Panc1 (cell line): ENCODE results near the gene CPLANE2. TPM values are rescaled to one million over a fixed set of nuclear protein-coding genes. Genes with fewer than 3 reads are reported as not detected.

Source experiments
- ATAC-seq: fragments of 200-7000 bp; cut with Tn5 transposase; 2 replicates; pipeline ENCODE4 v1.9.1; 2020; ENCODE audit warnings: mild to moderate bottlenecking, moderate library complexity
- BruUV-seq: library from RNA; stranded (reverse); fragments of 400-500 nt; replicated peaks from 2 replicates; lab custom pipeline; 2021; lab: Mats Ljungman, UMichigan
- CTCF ChIA-PET: fragments of 300-600 bp; sonication (Branson Sonifier 250); formaldehyde crosslinking; loops from one replicate; lab custom pipeline; 2022; ENCODE audit warnings: antibody characterized with exemption; lab: Charles Lee
- POLR2A ChIA-PET: fragments of 300-600 bp; sonication (Branson Sonifier 250); formaldehyde crosslinking; loops from one replicate; lab custom pipeline; 2022; ENCODE audit warnings: antibody characterized with exemption; lab: Charles Lee
- DNase-seq: peaks from one replicate; pipeline ENCODE4 v3.0.0-alpha.2; 2010; ENCODE audit warnings: low read depth, low spot score
- H3K27ac ChIP-seq: 2 replicates; pipeline ENCODE4 v1.5.1; 2011; ENCODE audit warnings: mild to moderate bottlenecking, low read length, inconsistent platforms
- H3K27me3 ChIP-seq: fragments of 200-500 bp; sonication (Bioruptor generic); 2 replicates; pipeline ENCODE4 v1.6.0; 2014; ENCODE audit warnings: low read length, inconsistent platforms; ENCODE audit not compliant: control insufficient read depth, insufficient read depth
- H3K36me3 ChIP-seq: fragments of 200-500 bp; sonication (Bioruptor generic); 2 replicates; pipeline ENCODE4 v1.5.1; 2014; ENCODE audit warnings: inconsistent platforms, mild to moderate bottlenecking, low read length, moderate library complexity; ENCODE audit not compliant: control insufficient read depth, insufficient read depth
- H3K4me1 ChIP-seq: 2 replicates; pipeline ENCODE4 v1.5.1; 2011; ENCODE audit warnings: inconsistent platforms, mild to moderate bottlenecking, low read length, moderate library complexity; ENCODE audit not compliant: control insufficient read depth, insufficient read depth
- H3K4me3 ChIP-seq, 2 experiments: 2 replicates each; pipeline ENCODE4 v1.5.1; 2011 to 2012; ENCODE audit warnings: low read depth in 2 of 2, low read length in 2 of 2, mild to moderate bottlenecking in 2 of 2, inconsistent platforms in 1 of 2, moderate library complexity in 1 of 2
- H3K9me3 ChIP-seq: fragments of 200-500 bp; sonication (Bioruptor generic); 2 replicates; pipeline ENCODE4 v1.5.1; 2014; ENCODE audit warnings: low read depth, mild to moderate bottlenecking, inconsistent platforms, low read length, moderate library complexity; ENCODE audit not compliant: control insufficient read depth, insufficient read depth
- CTCF ChIP-seq: fragments of 450-650 bp; IDR thresholded peaks from 2 replicates; pipeline ENCODE4 v1.5.1; 2017; ENCODE audit warnings: mild to moderate bottlenecking
- POLR2AphosphoS5 ChIP-seq: IDR thresholded peaks from 2 replicates; pipeline ENCODE4 v1.6.1; 2012; ENCODE audit warnings: mild to moderate bottlenecking, low read depth, low read length, moderate library complexity
- REST ChIP-seq, 2 experiments: IDR thresholded peaks; 2 replicates each; pipeline ENCODE4 v1.6.1; 2011 to 2012; ENCODE audit warnings: low read depth in 2 of 2, control low read depth in 1 of 2, low read length in 1 of 2, mild to moderate bottlenecking in 1 of 2, moderate library complexity in 1 of 2; ENCODE audit not compliant: insufficient read depth in 1 of 2
- SIN3A ChIP-seq: IDR thresholded peaks from 2 replicates; pipeline ENCODE4 v1.6.1; 2012; ENCODE audit warnings: low read depth, mild to moderate bottlenecking, low read length, moderate library complexity, borderline replicate concordance; ENCODE audit not compliant: insufficient read depth
- TCF7L2 ChIP-seq: IDR thresholded peaks from 2 replicates; pipeline ENCODE4 v1.6.1; 2011; ENCODE audit warnings: mild to moderate bottlenecking, low read depth, low read length, inconsistent platforms
- in situ Hi-C: cut with HindIII; loops from 2 replicates; pipeline ENCODE4 v1.10.0; 2016; ENCODE audit warnings: low sequenced_read_pairs, low pct_unique_long_range_greater_than_20kb
- intact Hi-C: fragments of 100-400 bp; cut with micrococcal nuclease; formaldehyde crosslinking; loops from one replicate; pipeline ENCODE4 v1.10.0; 2022; ENCODE audit not compliant: unreplicated experiment
- total RNA-seq: library from RNA; stranded (reverse); gene quantifications from one replicate; pipeline ENCODE4 v1.2.1, GENCODE V29; 2021; ENCODE audit not compliant: unreplicated experiment

CPLANE2 gene
- total RNA-seq, 1 experiment from 2014 or later, result 17.8 TPM

- DNase-seq, result no peak
- ATAC-seq, result no peak
- ChIA-PET POLR2A (no interaction called here), CTCF (no interaction called here)
- Histone ChIP-seq H3K27ac (no peak overlapping the region), H3K4me1 (peaks cover 6% of the 10 kb centered on the region), H3K36me3 (peaks cover 16% of the 10 kb centered on the region), H3K9me3 (no peaks in the 10 kb centered on the region), H3K27me3 (no peaks in the 10 kb centered on the region), H3K4me3 (no peak overlapping the region)
- in situ Hi-C loops (no loop called here), intact Hi-C loops (no loop called here)
- no peak for TF ChIP-seq POLR2AphosphoS5
- TF ChIP-seq CTCF, result no peak
- no peak for TF ChIP-seq TCF7L2
- TF ChIP-seq SIN3A, result no peak
- TF ChIP-seq REST (IDR thresholded peaks at IDR 0.05; ENCODE audit: insufficient read depth in 1 of 2, low read depth in 2 of 2, low read length in 1 of 2), result no peak
- no TSS peak for BruUV-seq
Measured at GRCh38 chr1:16251381-16251780, 14.4 kb upstream of the CPLANE2 start.

- intact Hi-C loops, result no loop called here
- TF ChIP-seq CTCF (no peak), TCF7L2 (no peak), POLR2AphosphoS5 (no peak), SIN3A (no peak), REST (IDR thresholded peaks at IDR 0.05; ENCODE audit: insufficient read depth in 1 of 2, low read depth in 2 of 2, low read length in 1 of 2) (no peak)
- DNase-seq (no peak), ATAC-seq (no peak)
- Histone ChIP-seq H3K4me1 (peaks cover 6% of the 10 kb centered on the region), H3K27me3 (no peaks in the 10 kb centered on the region), H3K4me3 (no peak overlapping the region), H3K27ac (no peak overlapping the region), H3K9me3 (no peaks in the 10 kb centered on the region), H3K36me3 (peaks cover 14% of the 10 kb centered on the region)
- ChIA-PET CTCF (no interaction called here), POLR2A (no interaction called here)
- BruUV-seq, result no TSS peak
- in situ Hi-C loops, result no loop called here
Measured at GRCh38 chr1:16250524-16251251, 13.7 kb upstream of the CPLANE2 start.
